Daoy (cell line): ENCODE results near the gene OR4K2. TPM values are rescaled to one million over a fixed set of nuclear protein-coding genes. Genes with fewer than 3 reads are reported as not detected.

Experiments used
- total RNA-seq: library from RNA; depleted of rRNA; stranded (reverse); fragments of >200 nt; shearing (Covaris generic); gene quantifications from 2 replicates; pipeline ENCODE4 v1.2.3, GENCODE V29; 2014; rRNA removed

The OR4K2 gene
- total RNA-seq, 1 experiment from 2014 or later = not detected

Other genes with a start within 250 kb of the OR4K2 start
- not detected in 2 replicates for gene OR11H2, start 161.3 kb upstream of the OR4K2 start, total RNA-seq
- gene OR4Q3, start 131.6 kb upstream of the OR4K2 start, total RNA-seq = not detected in 2 replicates
- not detected in 2 replicates for gene OR4M1, start 101.6 kb upstream of the OR4K2 start, total RNA-seq
- gene OR4N2, start 71.4 kb upstream of the OR4K2 start, total RNA-seq = not detected in 2 replicates
- not detected in 2 replicates for gene OR4K5, start 45.5 kb downstream of the OR4K2 start, total RNA-seq
- gene OR4K1, start 55.8 kb downstream of the OR4K2 start, total RNA-seq = not detected in 2 replicates
- not detected in 2 replicates for gene OR4K15, start 100.4 kb downstream of the OR4K2 start, total RNA-seq
- not detected in 2 replicates for gene OR4Q2, start 127.0 kb downstream of the OR4K2 start, total RNA-seq
- not detected in 2 replicates for gene OR4K14, start 144.2 kb downstream of the OR4K2 start, total RNA-seq
- gene OR4K13, start 160.9 kb downstream of the OR4K2 start, total RNA-seq = not detected in 2 replicates
- not detected in 2 replicates for gene OR4L1, start 184.9 kb downstream of the OR4K2 start, total RNA-seq
- not detected in 2 replicates for gene OR4K17, start 235.6 kb downstream of the OR4K2 start, total RNA-seq